Loucy (cell line): ENCODE measurements around the gene ZGRF1.
"Not testable (repeated sequence)": the region's sequence is repeated elsewhere in the genome, so short reads cannot be mapped to it uniquely, and the experiment has no call there.

Experiments
- CTCF ChIP-seq: fragments of 200-600 bp; sonication (generic); conservative IDR thresholded peaks from 2 replicates; pipeline ENCODE4 v1.5.1; 2014; ENCODE audit warnings: mild to moderate bottlenecking, antibody characterized with exemption, low read length
- EZH2phosphoT487 ChIP-seq: fragments of 200-600 bp; IDR thresholded peaks from 2 replicates; pipeline ENCODE4 v1.6.1; 2018; ENCODE audit warnings: antibody characterized with exemption, mild to moderate bottlenecking, moderate library complexity, borderline replicate concordance

- TF ChIP-seq CTCF, EZH2phosphoT487: not testable (repeated sequence)
These were observed 23.9 kb downstream of the ZGRF1 start for GRCh38 chr4:112612814-112613213.
